Parathyroid adenoma (tissue), 2 donors: Measurements from ENCODE around the gene LRRTM3.

ENCODE experiments used
- H2AFZ ChIP-seq: fragments of 300-600 bp; sonication (generic); one replicate; pipeline ENCODE4 v1.7.0; 2017; ENCODE audit warnings: antibody characterized with exemption, mild to moderate bottlenecking
- H3K27ac ChIP-seq: fragments of 300-600 bp; sonication (generic); one replicate; pipeline ENCODE4 v1.7.0; 2017
- H3K27me3 ChIP-seq: fragments of 300-600 bp; sonication (generic); one replicate; pipeline ENCODE4 v1.7.0; 2017; ENCODE audit warnings: low read length; ENCODE audit not compliant: control insufficient read depth, insufficient read depth
- H3K36me3 ChIP-seq: fragments of 300-600 bp; sonication (generic); one replicate; pipeline ENCODE4 v1.7.0; 2017; ENCODE audit warnings: low read length; ENCODE audit not compliant: control insufficient read depth, insufficient read depth
- H3K4me1 ChIP-seq: fragments of 300-600 bp; sonication (generic); one replicate; pipeline ENCODE4 v1.7.0; 2017; ENCODE audit warnings: control low read depth
- H3K4me2 ChIP-seq: fragments of 300-600 bp; sonication (generic); one replicate; pipeline ENCODE4 v1.7.0; 2017; ENCODE audit warnings: low read length
- H3K4me3 ChIP-seq: fragments of 300-600 bp; sonication (generic); one replicate; pipeline ENCODE4 v1.7.0; 2017; ENCODE audit warnings: low read depth, low read length
- H3K79me2 ChIP-seq: fragments of 300-600 bp; sonication (generic); one replicate; pipeline ENCODE4 v1.7.0; 2017; ENCODE audit warnings: control low read depth
- H3K9ac ChIP-seq: fragments of 300-600 bp; sonication (generic); one replicate; pipeline ENCODE4 v1.7.0; 2017; ENCODE audit warnings: mild to moderate bottlenecking
- H3K9me3 ChIP-seq: fragments of 300-600 bp; sonication (generic); one replicate; pipeline ENCODE4 v1.7.0; 2017; ENCODE audit warnings: low read length; ENCODE audit not compliant: control insufficient read depth
- CTCF ChIP-seq: fragments of 300-600 bp; sonication (generic); IDR thresholded peaks from one replicate; pipeline ENCODE4 v1.7.0; 2017; ENCODE audit warnings: antibody characterized with exemption, mild to moderate bottlenecking
- donor health status: primary hyperparathyroidism.

The LRRTM3 gene

GRCh38 chr10:66964946-66965345, 39.1 kb downstream of the LRRTM3 start:
- H3K36me3 ChIP-seq: no peaks in the 10 kb centered on the region
- H3K79me2 ChIP-seq: no peaks in the 10 kb centered on the region
- H3K9me3 ChIP-seq: no peaks in the 10 kb centered on the region
- no peak overlapping the region for H3K4me3 ChIP-seq
- H3K27me3 ChIP-seq: no peaks in the 10 kb centered on the region
- no peaks in the 10 kb centered on the region for H3K4me1 ChIP-seq
- H2AFZ ChIP-seq: no peak overlapping the region
- H3K27ac ChIP-seq: no peak overlapping the region
- no peak overlapping the region for H3K9ac ChIP-seq
- TF ChIP-seq CTCF: no peak
- H3K4me2 ChIP-seq: no peak overlapping the region

- Histone ChIP-seq H3K4me3 (no peak overlapping the region), H3K36me3 (no peaks in the 10 kb centered on the region), H3K9me3 (no peaks in the 10 kb centered on the region), H3K79me2 (no peaks in the 10 kb centered on the region), H3K4me1 (no peaks in the 10 kb centered on the region), H3K27me3 (no peaks in the 10 kb centered on the region), H2AFZ (no peak overlapping the region), H3K4me2 (no peak overlapping the region), H3K27ac (no peak overlapping the region), H3K9ac (no peak overlapping the region)
- no peak for TF ChIP-seq CTCF
Observed at GRCh38 chr10:66980246-66980815, 54.5 kb downstream of the LRRTM3 start.

GRCh38 chr10:66981361-66982052, 55.7 kb downstream of the LRRTM3 start:
- Histone ChIP-seq H3K4me2 (no peak overlapping the region), H2AFZ (no peak overlapping the region), H3K4me3 (no peak overlapping the region), H3K9ac (no peak overlapping the region), H3K79me2 (no peaks in the 10 kb centered on the region), H3K27me3 (no peaks in the 10 kb centered on the region), H3K36me3 (no peaks in the 10 kb centered on the region), H3K9me3 (no peaks in the 10 kb centered on the region), H3K4me1 (no peaks in the 10 kb centered on the region), H3K27ac (no peak overlapping the region)
- no peak for TF ChIP-seq CTCF

- H3K27me3 ChIP-seq: no peaks in the 10 kb centered on the region
- no peaks in the 10 kb centered on the region for H3K9me3 ChIP-seq
- TF ChIP-seq CTCF: no peak
- H3K36me3 ChIP-seq: no peaks in the 10 kb centered on the region
- no peaks in the 10 kb centered on the region for H3K4me1 ChIP-seq
- H3K9ac ChIP-seq: no peak overlapping the region
- no peak overlapping the region for H3K4me2 ChIP-seq
- H3K79me2 ChIP-seq: no peaks in the 10 kb centered on the region
- H3K27ac ChIP-seq: no peak overlapping the region
- H3K4me3 ChIP-seq: no peak overlapping the region
- no peak overlapping the region for H2AFZ ChIP-seq
Observed at GRCh38 chr10:66982053-66982420, 56.2 kb downstream of the LRRTM3 start.
